HG03442 (cell line): ENCODE measurements around the gene CC2D1A.
"Not testable (repeated sequence)": the region's sequence is repeated elsewhere in the genome, so short reads cannot be mapped to it uniquely, and the experiment has no call there.

ENCODE experiments used
- ATAC-seq: cut with Tn5 transposase; IDR thresholded peaks from one replicate; pipeline ENCODE4 v1.9.1; 2021; ENCODE audit warnings: mild to moderate bottlenecking, moderate library complexity; ENCODE audit not compliant: unreplicated experiment

CC2D1A gene

DNA sequence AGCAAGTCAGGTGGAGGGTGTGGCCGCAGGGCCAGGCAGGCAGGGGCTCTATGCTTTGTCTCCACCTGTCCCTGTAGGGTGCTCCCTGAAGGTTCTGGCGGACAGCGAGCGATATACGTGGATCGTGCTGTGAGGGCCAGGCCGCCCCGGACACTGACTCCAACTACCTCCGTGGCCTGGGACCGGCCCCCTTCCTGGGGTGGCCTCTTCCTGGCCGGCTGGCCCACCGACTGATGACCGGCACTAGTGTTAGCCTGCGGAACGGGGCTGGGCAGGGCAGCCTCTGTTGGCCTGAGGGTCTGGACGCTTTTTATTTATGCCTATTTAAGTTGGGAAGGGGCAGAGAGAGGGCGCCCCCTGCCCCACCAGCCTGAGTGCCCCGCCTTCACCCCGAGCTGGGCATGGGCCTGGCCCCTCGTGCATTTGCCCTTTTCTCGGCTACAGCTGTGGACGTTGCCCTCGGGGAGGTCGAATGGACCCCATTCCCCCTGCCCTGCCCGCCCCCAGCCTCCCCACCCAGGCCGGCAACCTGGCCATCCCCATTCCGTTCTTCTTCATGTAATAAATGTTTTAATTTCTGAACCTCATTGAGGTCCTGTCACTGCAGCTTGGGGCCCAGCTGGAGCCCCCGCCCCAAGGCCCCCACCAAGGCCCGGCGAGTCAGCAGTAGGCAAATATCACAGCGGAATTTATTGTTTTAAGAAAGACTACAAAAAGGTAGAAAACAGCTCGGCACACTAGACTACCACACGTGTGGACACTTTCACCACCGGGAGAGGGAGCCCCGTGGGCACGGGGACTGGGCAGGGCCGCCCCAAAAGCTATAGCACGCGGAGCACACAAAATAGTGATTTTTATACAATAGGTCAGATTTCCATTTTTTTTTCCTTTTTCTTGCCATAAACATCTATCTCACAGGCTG, 55.1 kb downstream of the CC2D1A start:
- no peak for ATAC-seq

DNA sequence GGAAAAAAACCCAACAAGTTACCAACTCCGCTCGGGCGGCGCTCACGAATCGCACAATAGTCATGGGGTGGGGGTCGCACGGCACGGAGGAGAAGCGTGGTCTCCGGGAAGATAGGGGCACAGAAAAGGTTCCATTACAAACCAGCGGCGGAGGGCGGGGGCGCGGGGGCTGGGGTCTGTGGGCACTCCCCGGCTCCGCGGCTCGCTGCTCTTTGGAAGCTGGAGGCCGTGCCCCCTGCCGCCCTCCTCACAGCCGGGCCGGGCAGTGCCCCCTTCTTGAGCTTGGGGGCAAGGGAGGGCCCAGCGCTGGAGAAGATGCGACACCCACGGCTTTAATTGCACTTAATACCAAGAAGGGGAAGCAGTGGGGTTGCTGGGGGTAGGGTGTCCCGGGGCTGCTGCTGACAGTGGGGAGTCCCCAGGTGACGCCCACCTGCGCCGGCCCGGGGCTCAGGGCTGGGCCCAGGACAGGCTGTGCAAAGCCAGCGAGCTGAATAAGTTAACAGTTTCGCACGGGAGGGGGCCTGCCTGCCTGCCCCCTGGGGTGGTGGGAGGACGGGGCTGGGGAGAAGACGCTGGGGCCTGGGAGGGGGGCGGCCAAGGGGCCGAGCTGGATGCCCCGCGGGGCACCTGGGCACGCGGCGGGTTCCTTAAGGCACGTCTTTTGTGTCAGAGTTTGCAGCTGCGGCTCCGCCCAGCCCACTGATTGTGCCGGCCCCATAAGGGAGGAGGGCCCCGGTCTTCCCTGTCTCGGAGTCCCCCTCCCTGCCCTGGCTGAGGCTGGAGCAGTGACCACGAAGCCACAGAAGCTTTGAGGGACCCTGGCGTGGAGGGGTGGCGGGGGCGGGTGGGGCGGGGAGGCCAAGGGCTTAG, 56.1 kb downstream of the CC2D1A start:
- ATAC-seq, result no peak

DNA sequence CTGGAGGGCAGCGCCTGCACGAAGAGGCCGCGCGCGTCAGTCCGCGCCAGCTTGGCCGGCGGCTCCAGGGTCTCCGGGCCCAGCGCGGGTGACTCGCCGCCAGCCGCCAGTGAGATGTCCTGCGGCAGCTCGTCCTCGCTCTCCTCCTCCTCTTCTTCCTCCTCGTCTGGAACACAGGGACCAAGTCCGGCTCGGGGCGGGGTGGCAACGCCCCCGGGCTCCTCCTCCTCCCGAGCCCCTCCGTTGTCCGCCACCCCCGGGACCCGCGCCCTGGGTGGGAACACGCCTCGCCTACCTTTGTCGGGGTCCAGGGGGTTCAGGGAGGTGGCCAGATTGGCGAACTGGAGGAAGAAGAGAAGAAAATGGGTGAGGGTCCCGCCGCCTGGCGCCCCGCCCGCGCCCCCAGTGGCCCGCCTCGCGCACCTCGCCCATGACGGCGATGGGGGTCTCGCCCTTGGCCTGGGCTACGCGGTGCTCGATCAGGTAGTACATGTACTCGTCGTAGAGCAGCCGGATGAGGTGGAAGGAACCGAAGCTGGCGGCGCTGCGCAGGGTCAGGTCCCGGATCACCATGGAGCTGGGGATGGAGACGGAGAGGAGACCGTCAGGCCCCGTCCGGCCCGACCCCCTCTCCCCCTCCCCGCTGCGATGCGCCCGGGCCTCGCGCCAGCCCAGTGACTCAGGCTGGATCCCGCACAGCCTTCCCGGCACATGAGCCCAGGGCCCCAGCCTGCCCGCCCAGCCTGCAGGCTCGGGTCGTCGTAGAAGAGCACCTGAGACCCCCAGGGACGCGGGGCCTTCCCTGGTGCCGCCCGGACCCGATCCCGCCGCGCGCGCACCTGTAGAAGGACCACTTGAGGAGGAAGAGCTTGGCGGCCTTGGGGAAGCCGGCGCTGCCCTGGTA, 57.0 kb downstream of the CC2D1A start:
- ATAC-seq, result no peak

DNA sequence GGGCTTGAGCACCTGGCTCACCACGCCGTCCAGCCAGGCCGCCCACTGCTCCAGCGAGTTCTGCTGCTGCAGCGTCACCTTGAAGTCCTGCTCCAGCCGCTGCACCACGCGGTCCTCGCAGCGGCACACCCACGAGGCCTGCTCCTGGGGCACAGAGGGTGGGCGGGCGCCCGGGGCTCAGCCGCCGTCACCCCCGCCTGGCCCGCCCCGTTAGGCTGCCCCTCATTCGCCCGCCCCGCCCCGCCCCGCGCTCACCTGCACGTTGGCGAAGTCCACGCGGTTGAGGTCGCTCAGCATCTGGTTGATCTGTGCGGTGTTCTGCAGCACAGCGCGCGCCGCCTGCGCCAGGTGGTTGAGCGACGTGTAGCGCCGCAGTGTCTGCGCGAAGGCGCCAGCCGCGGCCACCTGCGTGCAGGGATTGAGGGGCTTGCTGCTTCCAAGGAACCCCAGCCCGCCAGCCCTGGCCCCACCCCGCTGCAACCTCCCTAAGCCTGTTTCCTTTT, 57.7 kb downstream of the CC2D1A start:
- ATAC-seq, result no peak

DNA sequence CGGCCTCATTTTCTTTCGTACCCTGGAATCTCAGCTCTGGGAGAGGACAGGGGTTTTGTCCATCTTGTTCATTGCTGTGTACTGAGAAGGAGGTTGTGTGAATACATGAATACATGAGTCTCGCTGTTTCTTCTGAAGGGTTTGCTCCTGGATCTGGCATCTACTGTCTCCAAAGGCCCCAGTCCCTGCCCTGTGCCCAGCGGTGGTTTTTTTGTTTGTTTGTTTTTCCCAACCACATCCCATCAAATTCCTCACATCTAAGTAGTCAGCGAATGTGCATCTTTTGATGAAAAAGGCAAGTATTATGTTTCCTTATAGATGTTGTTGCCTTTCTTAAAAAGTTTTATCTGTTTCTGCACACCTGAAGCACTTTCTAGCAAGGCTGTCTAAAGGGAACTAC, 58.8 kb downstream of the CC2D1A start:
- ATAC-seq, result no peak

DNA sequence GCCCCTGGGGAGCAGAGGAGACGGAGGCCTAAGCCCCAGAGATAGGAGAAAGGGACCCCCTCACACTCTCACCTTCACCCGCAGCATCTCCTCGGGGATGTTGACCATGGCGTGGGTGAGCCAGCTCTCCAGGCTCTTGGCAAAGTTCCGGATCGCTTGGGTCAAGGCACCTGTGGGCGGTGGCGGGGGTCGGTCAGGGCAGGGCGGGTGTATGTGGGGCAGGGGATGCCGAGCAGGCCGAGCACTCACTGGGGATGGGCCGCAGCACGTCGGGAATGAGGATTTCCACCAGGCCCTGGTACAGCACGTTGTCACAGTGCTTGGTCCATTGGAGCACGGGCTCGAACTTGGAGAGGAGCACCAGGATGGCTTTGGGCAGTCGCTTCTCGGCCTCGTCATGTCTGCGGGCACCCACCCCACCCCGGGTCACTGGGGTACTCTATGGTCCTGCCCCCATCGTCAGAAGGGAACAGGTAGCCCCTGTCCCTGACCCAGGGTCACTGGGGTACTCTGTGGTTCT, 59.4 kb downstream of the CC2D1A start:
- no peak for ATAC-seq

DNA sequence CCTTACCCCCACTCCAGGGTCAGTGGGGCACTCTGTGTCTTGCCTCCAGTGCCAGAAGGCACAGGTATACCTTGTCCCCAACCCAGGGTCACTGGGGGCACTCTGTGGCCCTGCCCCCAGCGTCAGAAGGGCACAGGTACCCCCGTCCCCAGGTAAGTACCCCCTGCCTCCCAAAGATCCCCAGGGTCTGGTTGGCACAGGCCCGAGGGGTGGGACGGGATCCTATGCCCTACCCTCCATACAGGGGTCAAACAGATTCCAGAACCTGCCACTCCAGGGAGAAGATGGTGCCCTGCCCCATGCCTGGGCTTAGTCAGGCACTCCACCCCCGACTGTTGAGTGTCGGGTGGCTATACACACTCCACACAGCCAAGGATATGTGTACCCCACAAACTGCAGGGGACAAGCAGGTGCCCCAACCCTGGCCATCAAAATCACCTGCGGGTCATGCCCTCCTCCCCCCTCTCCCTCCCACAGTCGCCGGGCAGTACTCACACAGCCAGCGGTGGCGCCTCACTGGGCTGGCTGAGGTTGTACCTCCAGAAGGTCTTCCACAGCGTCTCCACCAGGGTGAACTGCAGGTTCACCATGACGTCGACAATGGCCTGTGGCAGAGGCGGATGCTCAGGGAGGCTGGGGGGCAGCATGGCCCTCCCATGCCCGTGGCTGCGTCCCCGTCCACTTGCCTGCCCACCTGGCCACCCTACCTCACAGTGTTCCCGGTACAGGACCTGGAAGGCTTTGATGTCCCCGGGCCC, 60.1 kb downstream of the CC2D1A start:
- ATAC-seq, result no peak

DNA sequence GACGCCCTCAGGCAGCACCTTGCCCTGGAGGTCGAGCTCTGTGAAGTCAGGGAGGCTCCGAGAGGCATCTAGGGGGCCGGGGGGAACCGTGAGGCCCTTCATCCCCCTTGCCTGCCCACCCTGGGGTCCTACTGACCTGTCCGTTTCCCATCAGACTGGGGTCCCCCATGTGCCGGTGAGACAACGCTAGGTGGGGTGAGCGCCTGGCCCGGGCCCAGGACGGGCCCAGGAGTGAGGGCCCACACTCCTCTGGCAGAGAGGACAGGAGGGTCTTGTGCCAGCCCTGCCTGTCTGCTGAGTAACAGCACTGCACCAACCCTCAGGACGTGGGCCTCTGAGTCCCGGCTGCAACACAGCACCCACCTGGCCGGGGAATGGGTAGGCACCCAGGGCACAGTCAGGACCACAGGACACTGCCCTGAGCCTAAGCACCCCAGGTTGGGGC, 60.7 kb downstream of the CC2D1A start:
- no peak for ATAC-seq

DNA sequence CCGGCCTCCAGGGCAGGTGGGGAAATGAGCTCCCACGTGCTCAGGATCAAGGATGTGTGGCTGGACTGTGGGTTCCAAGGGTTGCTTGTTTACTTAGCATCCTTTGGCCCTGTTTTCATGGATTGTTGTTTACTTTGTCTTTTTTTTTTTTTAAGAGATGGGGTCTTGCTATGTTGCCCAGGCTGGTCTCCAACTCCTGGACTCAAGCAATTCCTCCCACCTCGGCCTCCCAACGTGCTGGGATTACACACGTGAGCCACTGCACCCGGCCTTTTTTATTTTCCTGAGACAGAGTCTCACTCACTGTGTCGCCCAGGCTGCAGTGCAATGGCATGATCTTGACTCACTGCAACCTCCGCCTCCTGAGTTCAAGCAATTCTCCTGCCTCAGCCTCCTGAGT, 61.2 kb downstream of the CC2D1A start:
- not testable (repeated sequence) for ATAC-seq

DNA sequence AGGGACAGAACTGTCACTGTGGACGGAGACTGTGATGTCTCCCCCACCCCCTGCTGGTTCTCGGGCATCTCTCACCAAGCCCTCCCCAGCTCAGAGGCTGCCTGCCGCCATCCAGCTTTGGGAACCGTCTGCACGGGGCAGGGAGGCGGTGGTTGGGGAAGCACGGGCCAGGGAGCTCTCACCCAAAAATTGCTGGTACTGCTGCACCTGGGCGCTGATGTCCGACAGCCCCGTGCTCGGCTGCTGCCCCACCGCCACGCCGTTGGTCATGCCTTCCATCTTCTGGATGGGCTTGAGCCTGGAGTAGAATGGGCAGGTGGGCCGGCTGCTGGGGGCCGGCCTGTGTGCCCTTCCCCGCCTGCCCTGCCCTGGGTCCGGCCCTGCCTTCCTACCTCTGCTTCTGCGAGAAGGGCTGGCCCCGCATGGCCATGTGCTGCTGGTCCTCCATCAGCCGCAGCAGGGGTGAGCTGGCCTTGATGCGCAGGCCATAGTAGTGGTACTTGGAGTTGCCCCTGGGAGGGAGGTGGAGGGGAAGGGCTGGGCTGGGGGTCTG, 62.5 kb downstream of the CC2D1A start:
- ATAC-seq, result no peak

DNA sequence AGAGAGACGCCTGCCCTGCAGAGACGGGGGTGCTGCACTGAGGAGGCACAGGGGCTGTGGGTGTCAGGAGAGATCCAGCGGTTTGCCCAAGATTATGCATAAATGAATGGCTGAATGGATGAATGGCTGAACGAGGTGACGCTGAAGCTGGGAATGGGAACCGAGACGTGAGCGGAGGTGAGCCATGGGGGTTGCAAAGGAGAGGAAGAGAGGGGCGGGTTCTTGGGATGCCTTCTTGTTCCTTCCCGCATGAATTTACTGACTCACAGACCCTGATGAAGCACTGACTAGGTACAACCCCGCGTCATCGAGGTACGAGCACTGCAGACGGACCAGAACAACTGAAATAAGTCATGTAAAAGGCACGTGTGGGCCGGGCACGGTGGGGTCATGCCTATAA, 63.0 kb downstream of the CC2D1A start:
- no peak for ATAC-seq

DNA sequence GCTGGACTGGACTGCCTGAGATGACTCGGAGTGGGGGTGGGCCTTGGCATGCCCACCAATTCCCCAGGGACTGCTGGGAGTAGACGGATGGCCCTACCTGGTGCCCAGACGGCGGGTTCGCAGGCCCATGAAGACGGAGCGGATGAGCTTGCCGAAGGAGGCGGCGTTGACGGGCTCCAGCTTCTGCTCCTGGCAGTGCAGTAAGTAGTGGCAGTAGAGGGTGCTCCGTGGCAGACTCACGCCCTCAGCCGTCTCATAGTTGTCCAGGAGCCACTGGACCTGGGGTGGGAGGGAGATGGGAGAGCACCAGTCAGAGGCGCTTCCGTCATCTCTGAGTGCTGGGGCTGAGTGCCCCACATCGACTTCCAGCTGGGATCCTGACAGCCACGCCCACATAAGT, 63.9 kb downstream of the CC2D1A start:
- ATAC-seq, result no peak

DNA sequence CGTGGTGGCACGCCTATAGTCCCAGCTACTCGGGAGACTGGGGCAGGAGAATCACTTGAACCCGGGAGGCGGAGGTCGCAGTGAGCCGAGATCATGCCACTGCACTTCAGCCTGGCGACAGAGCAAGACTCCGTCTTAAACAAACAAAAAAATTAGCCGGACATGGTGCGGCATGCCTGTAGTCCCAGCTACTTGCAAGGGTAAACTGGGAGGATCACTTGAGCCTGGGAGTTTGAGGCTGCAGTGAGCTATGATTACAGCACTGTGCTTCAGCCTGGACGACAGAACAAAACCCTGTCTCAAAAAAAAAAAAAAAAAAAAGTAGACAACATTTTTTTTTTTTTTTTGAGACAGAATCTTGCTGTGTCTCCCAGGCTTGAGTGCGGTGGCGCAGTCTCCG, 65.9 kb downstream of the CC2D1A start:
- not testable (repeated sequence) for ATAC-seq

DNA sequence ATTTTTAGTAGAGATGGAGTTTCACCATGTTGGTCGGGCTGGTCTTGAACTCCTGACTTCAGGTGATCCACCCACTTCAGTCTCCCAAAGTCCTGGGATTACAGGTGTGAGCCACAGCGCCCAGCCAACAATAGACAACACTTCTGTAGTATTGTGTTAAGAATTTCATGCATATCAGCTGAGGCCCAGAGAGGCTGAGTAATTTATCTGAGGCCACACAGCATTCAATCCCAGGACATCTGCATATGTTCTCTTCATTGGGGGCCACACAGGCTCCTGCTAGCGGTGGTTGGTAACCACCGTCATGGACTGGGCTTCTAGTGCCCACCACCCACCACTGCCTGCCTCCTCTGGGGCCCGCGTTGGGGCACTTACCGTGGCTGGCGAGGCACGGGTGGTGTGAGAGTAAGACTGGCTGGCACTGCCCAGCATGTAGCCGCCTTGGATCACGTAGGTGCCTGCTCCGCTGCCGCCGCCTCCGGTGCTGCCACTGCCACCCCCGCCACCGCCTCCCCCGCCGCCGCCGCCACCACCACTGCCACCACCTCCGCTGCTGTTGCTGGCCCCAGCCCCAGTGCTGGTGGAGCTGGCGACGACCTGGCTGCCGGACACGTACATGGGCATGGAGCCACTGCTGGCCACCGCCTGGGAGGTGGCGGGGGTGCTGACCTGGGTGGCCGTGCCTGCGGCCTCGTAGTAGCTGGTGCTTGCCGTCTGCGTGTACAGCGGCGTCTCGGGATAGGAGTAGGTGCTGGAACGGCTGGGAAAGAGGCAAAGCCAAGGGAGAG, 66.6 kb downstream of the CC2D1A start:
- ATAC-seq, result no peak

DNA sequence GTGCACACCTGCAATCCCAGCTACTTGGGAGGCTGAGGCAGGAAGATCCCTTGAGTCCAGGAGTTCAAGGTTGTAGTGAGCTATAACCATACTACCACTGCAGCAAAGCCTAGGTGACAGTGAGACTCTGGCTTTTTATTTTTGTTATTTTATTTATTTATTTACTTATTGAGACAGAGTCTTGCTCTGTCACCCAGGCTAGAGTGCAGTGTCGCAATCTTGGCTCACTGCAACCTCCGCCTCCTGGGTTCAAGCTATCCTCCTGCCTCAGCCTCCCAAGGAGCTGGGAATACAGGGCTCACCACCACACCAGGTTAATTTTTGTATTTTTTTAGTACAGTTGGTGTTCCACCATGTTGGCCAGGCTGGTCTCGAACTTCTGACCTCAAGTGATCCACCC, 67.5 kb downstream of the CC2D1A start:
- ATAC-seq, result not testable (repeated sequence)

DNA sequence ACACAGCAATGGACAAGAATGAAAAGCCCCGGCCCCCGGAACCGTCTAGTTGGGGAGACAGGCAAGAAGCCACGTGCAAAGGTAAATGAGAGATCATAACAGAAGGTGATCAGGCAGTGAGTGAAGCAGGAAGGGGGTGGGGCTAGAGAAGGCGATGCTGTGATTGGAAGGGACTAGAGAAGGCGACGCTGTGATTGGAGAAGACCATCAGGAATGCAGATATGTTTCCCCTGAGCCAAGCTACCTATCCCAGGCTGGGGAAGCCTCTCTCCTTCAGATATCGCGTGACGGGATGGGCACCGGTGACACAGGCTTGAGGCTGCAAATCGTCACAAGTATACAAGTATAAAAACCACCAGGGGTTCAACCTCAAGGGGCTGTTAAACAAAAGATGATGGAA, 68.1 kb downstream of the CC2D1A start:
- no peak for ATAC-seq

DNA sequence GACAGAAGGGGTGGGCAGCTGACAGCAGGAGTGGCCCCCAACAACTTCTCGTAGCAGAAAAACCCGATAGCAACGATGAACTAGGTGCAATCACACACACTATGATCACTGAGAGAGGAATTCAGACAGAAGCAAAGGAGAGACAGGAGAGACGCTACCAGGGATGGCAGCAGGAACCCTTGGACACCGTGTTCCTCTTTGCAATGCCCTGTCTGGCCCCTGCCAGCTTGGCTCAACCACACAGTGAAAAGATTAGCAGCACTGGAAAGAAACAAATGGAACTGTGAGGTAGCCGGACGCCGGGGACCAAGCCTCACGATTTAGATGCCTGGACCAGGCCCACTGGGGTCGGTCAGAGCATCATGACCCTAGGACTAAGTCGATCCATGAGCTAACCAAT, 69.9 kb downstream of the CC2D1A start:
- ATAC-seq, result no peak

DNA sequence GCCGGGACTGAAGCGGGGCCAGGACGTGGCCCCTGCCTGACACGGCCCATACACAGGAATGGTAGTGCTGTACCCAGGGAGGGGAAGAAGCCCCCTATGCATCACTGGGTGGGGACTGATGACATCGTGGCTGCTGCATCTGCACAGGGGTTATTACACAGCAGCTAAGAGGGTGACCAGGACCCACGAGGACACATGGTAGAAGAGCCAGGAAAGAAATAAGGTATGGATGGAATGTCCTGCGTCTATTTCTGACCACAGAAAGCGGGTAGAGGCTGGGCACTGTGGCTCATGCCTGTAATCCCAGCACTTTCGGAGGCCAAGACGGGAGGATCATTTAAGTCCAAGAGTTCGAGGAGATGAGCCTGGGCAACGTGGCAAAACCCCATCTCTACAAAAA, 70.4 kb downstream of the CC2D1A start:
- ATAC-seq, result no peak

DNA sequence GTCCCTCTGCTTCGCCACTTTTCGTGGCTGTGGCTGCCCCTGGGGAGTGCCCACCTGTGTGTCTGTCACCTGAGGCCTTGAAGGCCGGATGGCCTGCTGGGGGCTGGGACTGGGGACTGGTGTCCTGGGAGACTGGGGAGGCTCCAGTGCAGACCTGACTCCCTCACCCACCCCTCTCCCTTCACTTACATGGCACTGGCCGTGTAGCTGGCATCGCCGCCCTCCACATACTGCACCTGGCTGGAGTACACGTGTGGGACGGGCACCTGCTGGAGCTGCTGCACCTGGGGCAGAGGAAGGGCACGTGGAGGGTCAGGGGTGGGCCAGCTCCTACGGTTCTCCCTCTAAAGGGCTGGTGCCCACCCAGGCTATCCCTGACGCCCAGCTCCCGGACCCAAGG, 71.8 kb downstream of the CC2D1A start:
- no peak for ATAC-seq
